HEK293 (cell line): ENCODE results near the gene APOBEC3G.

ENCODE experiments used
- CTCF ChIA-PET: fragments of 350-600 bp; formaldehyde crosslinking; extraction: SDS; loops from one replicate; lab custom pipeline; 2021; ENCODE audit warnings: antibody characterized with exemption; lab: Yijun Ruan, JAX
- POLR2A ChIA-PET: fragments of 300-600 bp; formaldehyde crosslinking; extraction: SDS; loops from one replicate; lab custom pipeline; 2020; ENCODE audit warnings: antibody characterized with exemption, inconsistent platforms; lab: Yijun Ruan, JAX
- H3K27ac ChIP-seq: fragments of 200-500 bp; sonication (Bioruptor generic); 2 replicates; pipeline ENCODE4 v1.5.1; 2014; ENCODE audit warnings: low read depth, low read length, control low read depth, inconsistent platforms; ENCODE audit errors: extremely low read depth
- H3K36me3 ChIP-seq, 2 experiments: fragments of 200-500 bp in 1 of 2; sonication (Bioruptor generic) in 1 of 2; 1 replicate in 1 of 2; 2 replicates in 1 of 2; pipeline ENCODE4 v1.5.1; 2014 to 2017; ENCODE audit warnings: inconsistent platforms in 2 of 2, low read length in 2 of 2; ENCODE audit not compliant: control insufficient read depth in 2 of 2, insufficient read depth in 1 of 2
- H3K4me1 ChIP-seq: fragments of 200-500 bp; sonication (Bioruptor generic); 2 replicates; pipeline ENCODE4 v1.5.1; 2014; ENCODE audit warnings: mild to moderate bottlenecking, low read length, inconsistent platforms; ENCODE audit not compliant: control insufficient read depth, insufficient read depth
- H3K4me3 ChIP-seq: 2 replicates; pipeline ENCODE4 v1.5.1; 2011; ENCODE audit warnings: low read depth, mild to moderate bottlenecking, control low read depth, low read length, moderate library complexity
- H3K9me3 ChIP-seq: fragments of 200-500 bp; sonication (Bioruptor generic); 2 replicates; pipeline ENCODE4 v1.5.1; 2014; ENCODE audit warnings: low read depth, low read length, inconsistent platforms; ENCODE audit not compliant: control insufficient read depth, insufficient read depth
- BCL6B ChIP-seq: fragments of 450-650 bp; formaldehyde crosslinking; IDR thresholded peaks from 2 replicates; pipeline ENCODE4 v1.5.1; 2017; ENCODE audit warnings: missing biosample characterization, missing genetic modification characterization
- MYNN ChIP-seq: fragments of 450-650 bp; formaldehyde crosslinking; IDR thresholded peaks from 2 replicates; pipeline ENCODE4 v1.5.1; 2016; ENCODE audit warnings: missing biosample characterization, missing genetic modification characterization, borderline replicate concordance
- SCRT2 ChIP-seq: fragments of 450-650 bp; formaldehyde crosslinking; IDR thresholded peaks from 2 replicates; pipeline ENCODE4 v1.5.1; 2016; ENCODE audit warnings: missing biosample characterization, missing genetic modification characterization
- ZFP37 ChIP-seq: fragments of 450-650 bp; formaldehyde crosslinking; IDR thresholded peaks from 2 replicates; pipeline ENCODE4 v1.5.1; 2016; ENCODE audit warnings: missing biosample characterization, missing genetic modification characterization
- ZNF10 ChIP-seq: fragments of 450-650 bp; formaldehyde crosslinking; IDR thresholded peaks from 2 replicates; pipeline ENCODE4 v1.5.1; 2017; ENCODE audit warnings: missing biosample characterization, missing genetic modification characterization
- ZNF121 ChIP-seq: fragments of 450-650 bp; formaldehyde crosslinking; IDR thresholded peaks from 2 replicates; pipeline ENCODE4 v1.5.1; 2016; ENCODE audit warnings: missing biosample characterization, missing genetic modification characterization
- ZNF146 ChIP-seq: fragments of 450-650 bp; formaldehyde crosslinking; IDR thresholded peaks from 2 replicates; pipeline ENCODE4 v1.5.1; 2016; ENCODE audit warnings: missing biosample characterization, missing genetic modification characterization
- ZNF16 ChIP-seq: fragments of 450-650 bp; formaldehyde crosslinking; IDR thresholded peaks from 2 replicates; pipeline ENCODE4 v1.5.1; 2016; ENCODE audit warnings: low read depth, missing biosample characterization, missing genetic modification characterization
- ZNF223 ChIP-seq: fragments of 450-650 bp; formaldehyde crosslinking; IDR thresholded peaks from 2 replicates; pipeline ENCODE4 v1.5.1; 2016; ENCODE audit warnings: missing biosample characterization, missing genetic modification characterization
- ZNF24 ChIP-seq: fragments of 450-650 bp; formaldehyde crosslinking; IDR thresholded peaks from 2 replicates; pipeline ENCODE4 v1.5.1; 2016; ENCODE audit warnings: missing biosample characterization, missing genetic modification characterization
- ZNF426 ChIP-seq: fragments of 450-650 bp; formaldehyde crosslinking; IDR thresholded peaks from 2 replicates; pipeline ENCODE4 v1.5.1; 2017; ENCODE audit warnings: missing biosample characterization, missing genetic modification characterization, mild to moderate bottlenecking, inconsistent platforms, moderate library complexity
- ZNF501 ChIP-seq: fragments of 450-650 bp; formaldehyde crosslinking; IDR thresholded peaks from 2 replicates; pipeline ENCODE4 v1.5.1; 2016; ENCODE audit warnings: missing biosample characterization, missing genetic modification characterization
- ZNF658 ChIP-seq: fragments of 450-650 bp; formaldehyde crosslinking; IDR thresholded peaks from 2 replicates; pipeline ENCODE4; 2016; ENCODE audit warnings: missing biosample characterization, missing genetic modification characterization
- TF ChIP-seq, protein P1 (sequence below): fragments of 450-650 bp; formaldehyde crosslinking; IDR thresholded peaks from 2 replicates; pipeline ENCODE4 v1.5.1; 2017; ENCODE audit warnings: missing biosample characterization, missing genetic modification characterization
- TF ChIP-seq, protein P2 (sequence below): fragments of 450-650 bp; formaldehyde crosslinking; IDR thresholded peaks from 2 replicates; pipeline ENCODE4 v1.5.1; 2016; ENCODE audit warnings: missing biosample characterization, missing genetic modification characterization, low read depth
- TF ChIP-seq, protein P3 (sequence below): fragments of 450-650 bp; formaldehyde crosslinking; IDR thresholded peaks from 2 replicates; pipeline ENCODE4 v1.5.1; 2017; ENCODE audit warnings: missing biosample characterization, missing genetic modification characterization

APOBEC3G gene

GRCh38 chr22:39129746-39130145 is 52.7 kb downstream of the APOBEC3G start:
- H3K9me3 ChIP-seq, result no peaks in the 10 kb centered on the region
- TF ChIP-seq ZNF121 (tag by site-specific recombination) (no peak), ZNF146 (tag by site-specific recombination) (no peak), ZNF24 (tag by site-specific recombination) (no peak), BCL6B (tag by site-specific recombination) (no peak), ZNF658 (tag by site-specific recombination) (no peak), ZNF501 (tag by site-specific recombination) (no peak), ZNF223 (no peak), ZNF16 (tag by site-specific recombination) (no peak)
- TF ChIP-seq, protein P1, sequence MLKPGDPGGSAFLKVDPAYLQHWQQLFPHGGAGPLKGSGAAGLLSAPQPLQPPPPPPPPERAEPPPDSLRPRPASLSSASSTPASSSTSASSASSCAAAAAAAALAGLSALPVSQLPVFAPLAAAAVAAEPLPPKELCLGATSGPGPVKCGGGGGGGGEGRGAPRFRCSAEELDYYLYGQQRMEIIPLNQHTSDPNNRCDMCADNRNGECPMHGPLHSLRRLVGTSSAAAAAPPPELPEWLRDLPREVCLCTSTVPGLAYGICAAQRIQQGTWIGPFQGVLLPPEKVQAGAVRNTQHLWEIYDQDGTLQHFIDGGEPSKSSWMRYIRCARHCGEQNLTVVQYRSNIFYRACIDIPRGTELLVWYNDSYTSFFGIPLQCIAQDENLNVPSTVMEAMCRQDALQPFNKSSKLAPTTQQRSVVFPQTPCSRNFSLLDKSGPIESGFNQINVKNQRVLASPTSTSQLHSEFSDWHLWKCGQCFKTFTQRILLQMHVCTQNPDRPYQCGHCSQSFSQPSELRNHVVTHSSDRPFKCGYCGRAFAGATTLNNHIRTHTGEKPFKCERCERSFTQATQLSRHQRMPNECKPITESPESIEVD (tag by site-specific recombination), result no peak
- TF ChIP-seq, protein P2, sequence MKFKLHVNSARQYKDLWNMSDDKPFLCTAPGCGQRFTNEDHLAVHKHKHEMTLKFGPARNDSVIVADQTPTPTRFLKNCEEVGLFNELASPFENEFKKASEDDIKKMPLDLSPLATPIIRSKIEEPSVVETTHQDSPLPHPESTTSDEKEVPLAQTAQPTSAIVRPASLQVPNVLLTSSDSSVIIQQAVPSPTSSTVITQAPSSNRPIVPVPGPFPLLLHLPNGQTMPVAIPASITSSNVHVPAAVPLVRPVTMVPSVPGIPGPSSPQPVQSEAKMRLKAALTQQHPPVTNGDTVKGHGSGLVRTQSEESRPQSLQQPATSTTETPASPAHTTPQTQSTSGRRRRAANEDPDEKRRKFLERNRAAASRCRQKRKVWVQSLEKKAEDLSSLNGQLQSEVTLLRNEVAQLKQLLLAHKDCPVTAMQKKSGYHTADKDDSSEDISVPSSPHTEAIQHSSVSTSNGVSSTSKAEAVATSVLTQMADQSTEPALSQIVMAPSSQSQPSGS, result no peak
- TF ChIP-seq, protein P3, sequence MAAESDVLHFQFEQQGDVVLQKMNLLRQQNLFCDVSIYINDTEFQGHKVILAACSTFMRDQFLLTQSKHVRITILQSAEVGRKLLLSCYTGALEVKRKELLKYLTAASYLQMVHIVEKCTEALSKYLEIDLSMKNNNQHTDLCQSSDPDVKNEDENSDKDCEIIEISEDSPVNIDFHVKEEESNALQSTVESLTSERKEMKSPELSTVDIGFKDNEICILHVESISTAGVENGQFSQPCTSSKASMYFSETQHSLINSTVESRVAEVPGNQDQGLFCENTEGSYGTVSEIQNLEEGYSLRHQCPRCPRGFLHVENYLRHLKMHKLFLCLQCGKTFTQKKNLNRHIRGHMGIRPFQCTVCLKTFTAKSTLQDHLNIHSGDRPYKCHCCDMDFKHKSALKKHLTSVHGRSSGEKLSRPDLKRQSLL, result no peak
- no peak overlapping the region for H3K4me3 ChIP-seq
- H3K4me1 ChIP-seq, result no peaks in the 10 kb centered on the region
- H3K36me3 ChIP-seq, result no peaks in the 10 kb centered on the region
- ChIA-PET CTCF (interaction anchor here (0.6 to 0.8 kb wide), 2 partner anchors 177 to 314 kb away, joined by 3 read pairs; no protein-coding TSS in a partner anchor), POLR2A (no interaction called here)
- H3K27ac ChIP-seq, result no peak overlapping the region

GRCh38 chr22:39130152-39130704 is 53.2 kb downstream of the APOBEC3G start:
- H3K27ac ChIP-seq, result no peak overlapping the region
- no peaks in the 10 kb centered on the region for H3K4me1 ChIP-seq
- CTCF ChIA-PET, result interaction anchor here (0.6 to 0.8 kb wide), 3 partner anchors 13 to 314 kb away, joined by 3 to 4 read pairs (median 3); no protein-coding TSS in a partner anchor
- H3K36me3 ChIP-seq, result no peaks in the 10 kb centered on the region
- POLR2A ChIA-PET, result interaction anchor here (0.7 kb wide), 1 partner anchor 305 kb away, joined by 3 read pairs; no protein-coding TSS in a partner anchor
- no peak overlapping the region for H3K4me3 ChIP-seq
- H3K9me3 ChIP-seq, result no peaks in the 10 kb centered on the region
- TF ChIP-seq BCL6B (tag by site-specific recombination), result no peak
- no peak for TF ChIP-seq SCRT2 (tag by site-specific recombination)
- no peak for TF ChIP-seq ZNF10 (tag by site-specific recombination)
- TF ChIP-seq ZFP37 (tag by site-specific recombination), result no peak
- TF ChIP-seq ZNF426 (tag by site-specific recombination), result no peak
- no peak for TF ChIP-seq MYNN
